Urinary bladder (tissue), 4 donors: Measurements from ENCODE around the gene SERPIND1. TPM values are rescaled to one million over a fixed set of nuclear protein-coding genes. Genes with fewer than 3 reads are reported as not detected.
"Not testable (repeated sequence)": the region's sequence is repeated elsewhere in the genome, so short reads cannot be mapped to it uniquely, and the experiment has no call there.

Experiments used
- DNase-seq: peaks from one replicate; pipeline ENCODE4 v3.0.0-alpha.2; 2015; ENCODE audit errors: extremely low spot score
- H3K27ac ChIP-seq: one replicate; pipeline ENCODE4 v1.5.1; 2013; ENCODE audit warnings: low read depth, mild to moderate bottlenecking, moderate library complexity
- H3K36me3 ChIP-seq: one replicate; pipeline ENCODE4 v1.6.1; 2013; ENCODE audit warnings: mild to moderate bottlenecking, moderate library complexity; ENCODE audit not compliant: insufficient read depth
- H3K4me1 ChIP-seq: one replicate; pipeline ENCODE4 v1.6.1; 2013; ENCODE audit warnings: mild to moderate bottlenecking, moderate library complexity; ENCODE audit not compliant: insufficient read depth
- H3K4me3 ChIP-seq: one replicate; pipeline ENCODE4 v1.5.1; 2013; ENCODE audit warnings: low read depth, low read length
- WGBS: extraction: QIAGEN DNeasy Blood & Tissue Kit; methylation state at CpG from one replicate; pipeline ENCODE4 v1.1.7; 2013; 5-methylcytosine and 5-hydroxymethylcytosine counted together
- polyA plus RNA-seq: library from polyadenylated mRNA; stranded (reverse); fragments of 200-250 nt; gene quantifications from one replicate; pipeline ENCODE4 v1.2.3, GENCODE V29; 2013
- total RNA-seq: library from RNA; depleted of rRNA; stranded (reverse); fragments of >200 nt; gene quantifications from one replicate; pipeline ENCODE4 v1.2.3, GENCODE V29; 2014
- donor health status: healthy with polysubstance abuse.
- donor health status: healthy.

The SERPIND1 gene
- total and polyA plus RNA-seq, 2 donors: 0.16 to 1.2 TPM

GRCh38 chr22:20752104-20752741, 21.7 kb upstream of the SERPIND1 start:
- Histone ChIP-seq H3K27ac (no peak overlapping the region), H3K4me1 (no peaks in the 10 kb centered on the region), H3K36me3 (no peaks in the 10 kb centered on the region), H3K4me3 (no peak overlapping the region)
- DNase-seq: no peak
- 95% methylated on average over 7 of the region's 7 CpGs for WGBS

- 95% methylated on average over 10 of the region's 10 CpGs for WGBS
- no peak overlapping the region for H3K27ac ChIP-seq
- no peak overlapping the region for H3K4me3 ChIP-seq
- no peak for DNase-seq
- no peaks in the 10 kb centered on the region for H3K4me1 ChIP-seq
- no peaks in the 10 kb centered on the region for H3K36me3 ChIP-seq
Measured at GRCh38 chr22:20752873-20753272, 21.0 kb upstream of the SERPIND1 start.

DNA sequence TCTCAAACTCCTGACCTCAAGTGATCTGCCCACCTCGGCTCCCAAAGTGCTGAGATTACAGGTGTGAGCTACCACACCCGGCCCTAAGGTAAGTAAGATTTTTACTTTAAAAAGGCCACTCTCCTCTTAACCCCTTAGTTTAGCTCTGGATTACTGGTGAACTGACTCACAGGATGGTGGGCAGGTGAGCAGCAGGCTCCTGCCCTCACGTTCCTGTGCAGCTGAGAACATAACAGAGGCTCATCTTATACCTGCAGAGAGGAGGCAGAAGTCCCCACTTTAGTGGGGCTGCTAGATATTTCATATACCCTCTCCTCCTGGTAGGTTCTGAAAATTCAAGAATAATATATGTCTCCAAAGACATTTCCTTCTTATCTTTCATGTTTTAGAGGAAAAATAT, 17.1 kb upstream of the SERPIND1 start:
- Histone ChIP-seq H3K36me3 (no peaks in the 10 kb centered on the region), H3K4me3 (no peak overlapping the region), H3K4me1 (no peaks in the 10 kb centered on the region), H3K27ac (no peak overlapping the region)
- DNase-seq: no peak
- WGBS: 98% methylated on average over 3 of the region's 3 CpGs

GRCh38 chr22:20758688-20759087, 15.2 kb upstream of the SERPIND1 start:
- H3K4me3 ChIP-seq: no peak overlapping the region
- DNase-seq: no peak
- WGBS: 97% methylated on average over 2 of the region's 2 CpGs
- H3K36me3 ChIP-seq: no peaks in the 10 kb centered on the region
- no peaks in the 10 kb centered on the region for H3K4me1 ChIP-seq
- no peak overlapping the region for H3K27ac ChIP-seq

DNA sequence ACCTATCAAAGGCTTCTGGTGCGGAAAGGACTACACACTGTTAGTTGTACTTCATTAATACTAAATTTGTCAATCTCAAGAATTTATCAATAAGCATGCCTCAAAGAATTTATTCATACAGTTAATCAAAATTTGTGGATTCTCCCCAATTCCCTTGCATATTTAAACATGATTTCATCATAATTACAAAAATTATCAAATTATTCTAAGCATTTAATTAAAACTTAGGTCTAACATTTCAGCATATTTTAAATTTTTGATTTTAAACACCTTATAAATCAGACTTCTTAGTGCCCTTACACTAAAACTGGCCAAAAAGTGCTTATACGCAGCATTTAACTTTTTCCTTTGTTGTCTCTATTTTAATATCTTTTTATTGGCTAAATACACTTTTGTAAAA, 13.8 kb upstream of the SERPIND1 start:
- Histone ChIP-seq H3K4me3 (no peak overlapping the region), H3K4me1 (no peaks in the 10 kb centered on the region), H3K27ac (no peak overlapping the region), H3K36me3 (peaks cover 4% of the 10 kb centered on the region)
- DNase-seq: no peak
- 98% methylated on average over 2 of the region's 2 CpGs for WGBS

GRCh38 chr22:20761536-20761935, 12.4 kb upstream of the SERPIND1 start:
- H3K36me3 ChIP-seq: peaks cover 4% of the 10 kb centered on the region
- no peak for DNase-seq

DNA sequence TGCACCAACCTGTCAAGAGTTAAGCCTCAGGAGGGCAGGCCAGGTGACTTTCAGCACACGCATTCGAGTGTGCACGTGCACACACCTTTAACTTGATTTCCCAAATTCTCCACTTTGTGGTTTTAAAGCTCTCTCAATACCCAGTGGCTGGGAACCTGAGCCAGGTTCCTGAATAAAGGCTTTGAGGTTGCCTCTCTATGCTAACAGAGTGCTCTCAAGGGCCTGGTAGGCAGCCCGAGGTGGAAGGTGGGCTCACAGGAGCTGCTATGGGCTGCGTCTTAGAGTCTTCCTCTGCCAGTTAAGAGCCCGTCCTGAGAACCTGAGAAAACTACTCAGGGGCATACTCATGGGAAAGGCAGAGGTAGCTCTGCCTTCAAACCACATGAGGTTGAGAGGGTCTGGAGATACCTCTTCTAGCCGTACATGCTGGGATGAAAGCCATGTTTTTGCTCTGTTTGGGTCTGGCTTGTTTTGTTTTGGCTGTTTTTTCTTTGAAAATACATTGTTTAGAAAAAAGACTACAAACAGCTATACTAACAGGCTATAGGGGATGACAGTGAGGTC, 11.6 kb upstream of the SERPIND1 start:
- no peak for DNase-seq
- no peaks in the 10 kb centered on the region for H3K4me1 ChIP-seq
- WGBS: 95% methylated on average over 7 of the region's 7 CpGs
- H3K27ac ChIP-seq: no peak overlapping the region
- H3K36me3 ChIP-seq: peaks cover 4% of the 10 kb centered on the region
- no peak overlapping the region for H3K4me3 ChIP-seq

More at GRCh38 chr22:20761536-20761935, 12.4 kb upstream of the SERPIND1 start:
- Histone ChIP-seq H3K27ac (no peak overlapping the region), H3K4me1 (no peaks in the 10 kb centered on the region), H3K4me3 (no peak overlapping the region)
- 73% methylated on average over 2 of the region's 2 CpGs for WGBS

GRCh38 chr22:20763630-20764470, 10.1 kb upstream of the SERPIND1 start:
- 86% methylated on average over 13 of the region's 13 CpGs for WGBS
- Histone ChIP-seq H3K4me3 (no peak overlapping the region), H3K36me3 (peaks cover 4% of the 10 kb centered on the region), H3K4me1 (no peaks in the 10 kb centered on the region), H3K27ac (no peak overlapping the region)
- no peak for DNase-seq

- no peaks in the 10 kb centered on the region for H3K4me1 ChIP-seq
- 89% methylated on average over 7 of the region's 7 CpGs for WGBS
- no peak for DNase-seq
- no peak overlapping the region for H3K4me3 ChIP-seq
- H3K36me3 ChIP-seq: peaks cover 4% of the 10 kb centered on the region
- H3K27ac ChIP-seq: no peak overlapping the region
Measured at GRCh38 chr22:20764471-20764720, 9.5 kb upstream of the SERPIND1 start.

- WGBS: 94% methylated on average over 10 of the region's 10 CpGs
Measured at GRCh38 chr22:20764729-20765128, 9.2 kb upstream of the SERPIND1 start.

GRCh38 chr22:20765938-20766337, 8.0 kb upstream of the SERPIND1 start:
- no peak for DNase-seq
- peaks cover 4% of the 10 kb centered on the region for H3K36me3 ChIP-seq
- WGBS: 90% methylated on average over 2 of the region's 2 CpGs
- H3K27ac ChIP-seq: no peak overlapping the region
- no peaks in the 10 kb centered on the region for H3K4me1 ChIP-seq
- H3K4me3 ChIP-seq: no peak overlapping the region

More at GRCh38 chr22:20764729-20765128, 9.2 kb upstream of the SERPIND1 start:
- Histone ChIP-seq H3K36me3 (peaks cover 4% of the 10 kb centered on the region), H3K27ac (no peak overlapping the region), H3K4me3 (no peak overlapping the region), H3K4me1 (no peaks in the 10 kb centered on the region)
- DNase-seq: no peak

- no peak for DNase-seq
- H3K27ac ChIP-seq: no peak overlapping the region
- no peaks in the 10 kb centered on the region for H3K4me1 ChIP-seq
- H3K36me3 ChIP-seq: peaks cover 4% of the 10 kb centered on the region
- 93% methylated on average over 7 of the region's 7 CpGs for WGBS
- H3K4me3 ChIP-seq: no peak overlapping the region
Measured at GRCh38 chr22:20766530-20766929, 7.4 kb upstream of the SERPIND1 start.

DNA sequence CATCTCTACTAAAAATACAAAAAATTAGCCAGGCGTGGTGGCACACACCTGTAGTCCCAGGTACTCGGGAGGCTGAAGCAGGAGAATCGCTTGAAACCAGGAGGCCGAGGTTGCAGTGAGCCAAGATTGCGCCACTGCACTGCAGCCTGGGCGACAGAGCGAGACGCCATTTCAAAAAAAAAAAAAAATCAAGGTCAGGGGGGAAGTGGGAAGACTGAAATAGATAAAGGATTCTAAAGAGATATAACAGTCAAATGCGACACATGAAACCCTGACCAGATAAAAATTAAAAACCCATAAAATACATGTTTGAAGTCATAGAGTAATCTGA, 4.5 kb upstream of the SERPIND1 start:
- 95% methylated on average over 9 of the region's 9 CpGs for WGBS
- DNase-seq, H3K27ac ChIP-seq, H3K4me3 ChIP-seq, H3K36me3 ChIP-seq, H3K4me1 ChIP-seq: not testable (repeated sequence)

- Histone ChIP-seq H3K27ac (no peak overlapping the region), H3K4me3 (no peak overlapping the region), H3K4me1 (no peaks in the 10 kb centered on the region), H3K36me3 (no peaks in the 10 kb centered on the region)
- 91% methylated on average over 9 of the region's 9 CpGs for WGBS
- no peak for DNase-seq
Measured at GRCh38 chr22:20771918-20772625, 1.8 kb upstream of the SERPIND1 start.
